Caco-2 (cell line): ENCODE results near the gene WDCP. TPM values are rescaled to one million over a fixed set of nuclear protein-coding genes. Genes with fewer than 3 reads are reported as not detected.

Source experiments
- BruUV-seq: library from RNA; stranded (reverse); fragments of 400-500 nt; replicated peaks from 2 replicates; lab custom pipeline; 2021; lab: Mats Ljungman, UMichigan
- CTCF ChIA-PET: fragments of 300-600 bp; sonication (Branson Sonifier 250); formaldehyde crosslinking; loops from one replicate; lab custom pipeline; 2022; ENCODE audit warnings: antibody characterized with exemption; lab: Charles Lee
- POLR2A ChIA-PET: fragments of 300-600 bp; sonication (Branson Sonifier 250); formaldehyde crosslinking; loops from one replicate; lab custom pipeline; 2022; ENCODE audit warnings: antibody characterized with exemption; lab: Charles Lee
- DNase-seq, 2 experiments: peaks; one replicate each; pipeline versions ENCODE4 v3.0.0 to v3.0.0-alpha.2; 2020 to 2022
- H3K27me3 ChIP-seq: replicated peaks from 2 replicates; pipeline ENCODE4 v1.6.0; 2011; ENCODE audit warnings: low read length; ENCODE audit not compliant: control insufficient read depth, insufficient read depth
- H3K36me3 ChIP-seq: 2 replicates; pipeline ENCODE4 v1.5.1; 2011; ENCODE audit warnings: low read length; ENCODE audit not compliant: control insufficient read depth, insufficient read depth
- H3K4me1 ChIP-seq: fragments of 250-450 bp; sonication (Bioruptor Pico); 2 replicates; pipeline ENCODE4 v1.5.1; 2020; ENCODE audit warnings: mild to moderate bottlenecking
- H3K4me3 ChIP-seq: 2 replicates; pipeline ENCODE4 v1.5.1; 2011; ENCODE audit warnings: low read depth, mild to moderate bottlenecking, control low read depth, low read length
- H3K9me3 ChIP-seq: fragments of 250-450 bp; sonication (Bioruptor Pico); 2 replicates; pipeline ENCODE4 v1.5.1; 2020; ENCODE audit warnings: mild to moderate bottlenecking, moderate library complexity
- H3K27ac Mint-ChIP-seq: one replicate; pipeline ENCODE4 v1.8.0; 2022; ENCODE audit warnings: mixed read lengths; ENCODE audit not compliant: unreplicated experiment
- H3K27me3 Mint-ChIP-seq: one replicate; pipeline ENCODE4 v1.8.0; 2022; ENCODE audit warnings: mixed read lengths; ENCODE audit not compliant: insufficient read depth, unreplicated experiment
- H3K36me3 Mint-ChIP-seq: one replicate; pipeline ENCODE4 v1.8.0; 2022; ENCODE audit warnings: mild to moderate bottlenecking, mixed read lengths; ENCODE audit not compliant: insufficient read depth, unreplicated experiment
- H3K4me1 Mint-ChIP-seq: one replicate; pipeline ENCODE4 v1.8.0; 2022; ENCODE audit warnings: low read depth, mixed read lengths; ENCODE audit not compliant: unreplicated experiment
- H3K4me3 Mint-ChIP-seq: one replicate; pipeline ENCODE4 v1.8.0; 2022; ENCODE audit warnings: mild to moderate bottlenecking, moderate library complexity, mixed read lengths; ENCODE audit not compliant: unreplicated experiment
- H3K9me3 Mint-ChIP-seq: one replicate; pipeline ENCODE4 v1.8.0; 2022; ENCODE audit warnings: mixed read lengths; ENCODE audit not compliant: unreplicated experiment
- intact Hi-C: fragments of 100-400 bp; cut with micrococcal nuclease; formaldehyde crosslinking; loops from one replicate; pipeline ENCODE4 v1.10.0; 2022; ENCODE audit not compliant: unreplicated experiment
- total RNA-seq: library from RNA; stranded (reverse); gene quantifications from 2 replicates; pipeline ENCODE4 v1.2.3, GENCODE V29; 2022
- TF ChIP-seq, protein P1 (sequence below), 2 experiments: fragments of 200-600 bp in 1 of 2; IDR thresholded peaks; 1 replicate in 1 of 2; 2 replicates in 1 of 2; pipeline versions ENCODE4 v1.5.1 to v1.8.0; 2011 to 2022; ENCODE audit warnings: antibody characterized with exemption in 1 of 2, control low read depth in 1 of 2, inconsistent platforms in 1 of 2, low read depth in 1 of 2, low read length in 1 of 2, mild to moderate bottlenecking in 1 of 2, moderate library complexity in 1 of 2; ENCODE audit not compliant: insufficient read depth in 1 of 2, severe bottlenecking in 1 of 2, unreplicated experiment in 1 of 2

The WDCP gene
- total RNA-seq, 1 experiment from 2014 or later, result 13.0 TPM

DNA sequence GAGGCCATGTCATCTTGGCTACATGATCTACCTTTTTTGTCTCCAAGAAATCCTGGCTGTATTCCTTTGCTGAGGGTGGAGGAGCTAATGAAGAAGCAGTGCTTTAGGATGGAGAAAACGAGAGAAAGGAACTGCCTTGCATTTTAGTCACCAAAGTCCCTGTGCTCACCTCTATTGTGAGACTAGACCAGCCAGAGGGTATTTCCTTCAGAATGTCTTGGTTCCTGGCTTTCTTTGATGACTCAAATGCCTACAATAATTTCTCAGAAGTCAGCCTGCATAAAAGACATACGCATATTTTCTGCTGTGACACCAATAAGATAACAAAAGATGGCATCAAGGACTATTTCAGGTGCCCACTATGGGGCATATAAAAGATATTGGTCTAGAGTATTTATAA, 18.1 kb upstream of the WDCP start:
- TF ChIP-seq, protein P1, sequence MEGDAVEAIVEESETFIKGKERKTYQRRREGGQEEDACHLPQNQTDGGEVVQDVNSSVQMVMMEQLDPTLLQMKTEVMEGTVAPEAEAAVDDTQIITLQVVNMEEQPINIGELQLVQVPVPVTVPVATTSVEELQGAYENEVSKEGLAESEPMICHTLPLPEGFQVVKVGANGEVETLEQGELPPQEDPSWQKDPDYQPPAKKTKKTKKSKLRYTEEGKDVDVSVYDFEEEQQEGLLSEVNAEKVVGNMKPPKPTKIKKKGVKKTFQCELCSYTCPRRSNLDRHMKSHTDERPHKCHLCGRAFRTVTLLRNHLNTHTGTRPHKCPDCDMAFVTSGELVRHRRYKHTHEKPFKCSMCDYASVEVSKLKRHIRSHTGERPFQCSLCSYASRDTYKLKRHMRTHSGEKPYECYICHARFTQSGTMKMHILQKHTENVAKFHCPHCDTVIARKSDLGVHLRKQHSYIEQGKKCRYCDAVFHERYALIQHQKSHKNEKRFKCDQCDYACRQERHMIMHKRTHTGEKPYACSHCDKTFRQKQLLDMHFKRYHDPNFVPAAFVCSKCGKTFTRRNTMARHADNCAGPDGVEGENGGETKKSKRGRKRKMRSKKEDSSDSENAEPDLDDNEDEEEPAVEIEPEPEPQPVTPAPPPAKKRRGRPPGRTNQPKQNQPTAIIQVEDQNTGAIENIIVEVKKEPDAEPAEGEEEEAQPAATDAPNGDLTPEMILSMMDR (IDR thresholded peaks at IDR 0.05; ENCODE audit: insufficient read depth in 1 of 2, low read depth in 1 of 2, low read length in 1 of 2, severe bottlenecking in 1 of 2, unreplicated experiment in 1 of 2), result no peak
- peaks cover 4% of the 10 kb centered on the region for H3K36me3 ChIP-seq
- H3K4me3 ChIP-seq, result no peak overlapping the region
- CTCF ChIA-PET, result no interaction called here
- Mint-ChIP-seq H3K9me3 (no peaks in the 10 kb centered on the region), H3K27me3 (no peaks in the 10 kb centered on the region), H3K27ac (no peak overlapping the region), H3K36me3 (peaks cover 43% of the 10 kb centered on the region), H3K4me1 (no peaks in the 10 kb centered on the region), H3K4me3 (no peak overlapping the region)
- POLR2A ChIA-PET, result no interaction called here
- no peak for DNase-seq
- H3K9me3 ChIP-seq, result no peaks in the 10 kb centered on the region
- H3K27me3 ChIP-seq, result no peaks in the 10 kb centered on the region
- H3K4me1 ChIP-seq, result no peaks in the 10 kb centered on the region
- no TSS peak for BruUV-seq
- intact Hi-C loops, result no loop called here

GRCh38 chr2:24058564-24059271, 11.5 kb upstream of the WDCP start:
- ChIA-PET POLR2A (no interaction called here), CTCF (no interaction called here)
- Histone ChIP-seq H3K9me3 (no peaks in the 10 kb centered on the region), H3K36me3 (no peaks in the 10 kb centered on the region), H3K27me3 (no peaks in the 10 kb centered on the region), H3K4me3 (no peak overlapping the region), H3K4me1 (no peaks in the 10 kb centered on the region)
- no peak for DNase-seq
- TF ChIP-seq, protein P1 (IDR thresholded peaks at IDR 0.05; ENCODE audit: insufficient read depth in 1 of 2, low read depth in 1 of 2, low read length in 1 of 2, severe bottlenecking in 1 of 2, unreplicated experiment in 1 of 2), result no peak
- Mint-ChIP-seq H3K4me3 (no peak overlapping the region), H3K9me3 (no peaks in the 10 kb centered on the region), H3K27ac (no peak overlapping the region), H3K27me3 (no peaks in the 10 kb centered on the region), H3K4me1 (no peaks in the 10 kb centered on the region), H3K36me3 (peaks cover 4% of the 10 kb centered on the region)
- no TSS peak for BruUV-seq
- intact Hi-C loops, result no loop called here

GRCh38 chr2:24055750-24056149, 8.6 kb upstream of the WDCP start:
- no peak for DNase-seq
- intact Hi-C loops, result no loop called here
- POLR2A ChIA-PET, result no interaction called here
- H3K27me3 ChIP-seq, result no peaks in the 10 kb centered on the region
- Mint-ChIP-seq H3K36me3 (peaks cover 4% of the 10 kb centered on the region), H3K27ac (no peak overlapping the region), H3K27me3 (no peaks in the 10 kb centered on the region), H3K9me3 (no peaks in the 10 kb centered on the region), H3K4me3 (no peak overlapping the region), H3K4me1 (no peaks in the 10 kb centered on the region)
- H3K4me1 ChIP-seq, result no peaks in the 10 kb centered on the region
- TF ChIP-seq, protein P1 (IDR thresholded peaks at IDR 0.05; ENCODE audit: insufficient read depth in 1 of 2, low read depth in 1 of 2, low read length in 1 of 2, severe bottlenecking in 1 of 2, unreplicated experiment in 1 of 2), result no peak
- no peaks in the 10 kb centered on the region for H3K9me3 ChIP-seq
- CTCF ChIA-PET, result no interaction called here
- no peaks in the 10 kb centered on the region for H3K36me3 ChIP-seq
- no TSS peak for BruUV-seq
- H3K4me3 ChIP-seq, result no peak overlapping the region
